Adrenal gland (tissue), 5 donors: ENCODE results near the gene PLEKHS1.

Source experiments
- POLR2A ChIP-seq, 2 donors: fragments of 450-650 bp; IDR thresholded peaks; one replicate each; pipeline ENCODE4 v1.6.1; 2017; ENCODE audit warnings: antibody characterized with exemption in 2 of 2, mild to moderate bottlenecking in 2 of 2, moderate library complexity in 1 of 2
- TF ChIP-seq, protein P1 (sequence below), 6 experiments: fragments of 450-650 bp in 4 of 6; fragments of 200-600 bp in 2 of 6; sonication (generic) in 1 of 6; IDR thresholded peaks; 1 replicate in 5 of 6; 2 replicates in 1 of 6; pipeline versions ENCODE4 v1.5.1 to v1.8.0; 2016 to 2021; ENCODE audit warnings: antibody characterized with exemption in 6 of 6, mild to moderate bottlenecking in 2 of 6, moderate library complexity in 1 of 6
- donor health status: DM: no; HTN: no; CAD: no.

GRCh38 chr10:113808168-113808567 lies 56.7 kb downstream of the PLEKHS1 start:
- TF ChIP-seq, protein P1, sequence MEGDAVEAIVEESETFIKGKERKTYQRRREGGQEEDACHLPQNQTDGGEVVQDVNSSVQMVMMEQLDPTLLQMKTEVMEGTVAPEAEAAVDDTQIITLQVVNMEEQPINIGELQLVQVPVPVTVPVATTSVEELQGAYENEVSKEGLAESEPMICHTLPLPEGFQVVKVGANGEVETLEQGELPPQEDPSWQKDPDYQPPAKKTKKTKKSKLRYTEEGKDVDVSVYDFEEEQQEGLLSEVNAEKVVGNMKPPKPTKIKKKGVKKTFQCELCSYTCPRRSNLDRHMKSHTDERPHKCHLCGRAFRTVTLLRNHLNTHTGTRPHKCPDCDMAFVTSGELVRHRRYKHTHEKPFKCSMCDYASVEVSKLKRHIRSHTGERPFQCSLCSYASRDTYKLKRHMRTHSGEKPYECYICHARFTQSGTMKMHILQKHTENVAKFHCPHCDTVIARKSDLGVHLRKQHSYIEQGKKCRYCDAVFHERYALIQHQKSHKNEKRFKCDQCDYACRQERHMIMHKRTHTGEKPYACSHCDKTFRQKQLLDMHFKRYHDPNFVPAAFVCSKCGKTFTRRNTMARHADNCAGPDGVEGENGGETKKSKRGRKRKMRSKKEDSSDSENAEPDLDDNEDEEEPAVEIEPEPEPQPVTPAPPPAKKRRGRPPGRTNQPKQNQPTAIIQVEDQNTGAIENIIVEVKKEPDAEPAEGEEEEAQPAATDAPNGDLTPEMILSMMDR (IDR thresholded peaks at IDR 0.05): no peak
- TF ChIP-seq POLR2A (IDR thresholded peaks at IDR 0.05): no peak
